ENCODE measurements around the gene DPH3. TPM values are rescaled to one million over a fixed set of nuclear protein-coding genes. Genes with fewer than 3 reads are reported as not detected.

DPH3 gene
- total RNA-seq, 2 donors from 2014 or later = 4.9 TPM

- ATAC-seq (no peak), DNase-seq (no peak)
- intact Hi-C loops (cut with DNase I) = no loop called here
- H3K27me3 ChIP-seq = no peaks in the 10 kb centered on the region
- H3K36me3 ChIP-seq (replicated peaks in 1 of 2; ENCODE audit: insufficient read depth in 1 of 2, low read depth in 2 of 2) = peaks cover 0 to 2% of the 10 kb centered on the region in 2 donors
- no peak for TF ChIP-seq POLR2A (IDR thresholded peaks at IDR 0.05)
- TF ChIP-seq, protein P1, sequence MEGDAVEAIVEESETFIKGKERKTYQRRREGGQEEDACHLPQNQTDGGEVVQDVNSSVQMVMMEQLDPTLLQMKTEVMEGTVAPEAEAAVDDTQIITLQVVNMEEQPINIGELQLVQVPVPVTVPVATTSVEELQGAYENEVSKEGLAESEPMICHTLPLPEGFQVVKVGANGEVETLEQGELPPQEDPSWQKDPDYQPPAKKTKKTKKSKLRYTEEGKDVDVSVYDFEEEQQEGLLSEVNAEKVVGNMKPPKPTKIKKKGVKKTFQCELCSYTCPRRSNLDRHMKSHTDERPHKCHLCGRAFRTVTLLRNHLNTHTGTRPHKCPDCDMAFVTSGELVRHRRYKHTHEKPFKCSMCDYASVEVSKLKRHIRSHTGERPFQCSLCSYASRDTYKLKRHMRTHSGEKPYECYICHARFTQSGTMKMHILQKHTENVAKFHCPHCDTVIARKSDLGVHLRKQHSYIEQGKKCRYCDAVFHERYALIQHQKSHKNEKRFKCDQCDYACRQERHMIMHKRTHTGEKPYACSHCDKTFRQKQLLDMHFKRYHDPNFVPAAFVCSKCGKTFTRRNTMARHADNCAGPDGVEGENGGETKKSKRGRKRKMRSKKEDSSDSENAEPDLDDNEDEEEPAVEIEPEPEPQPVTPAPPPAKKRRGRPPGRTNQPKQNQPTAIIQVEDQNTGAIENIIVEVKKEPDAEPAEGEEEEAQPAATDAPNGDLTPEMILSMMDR (IDR thresholded peaks at IDR 0.05) = no peak
- H3K4me3 ChIP-seq = no peak overlapping the region
- no peaks in the 10 kb centered on the region for H3K4me1 ChIP-seq
- no peak overlapping the region for H3K27ac ChIP-seq
- H3K9me3 ChIP-seq = no peaks in the 10 kb centered on the region
- whole genome bisulfite sequencing, 2 donors = 58 to 75% methylated on average over 2 of the region's 2 CpGs
Measured at GRCh38 chr3:16303037-16303575, 38.4 kb upstream of the DPH3 start.

- TF ChIP-seq POLR2A (IDR thresholded peaks at IDR 0.05) = no peak
- TF ChIP-seq, protein P1 (IDR thresholded peaks at IDR 0.05) = no peak
- H3K27ac ChIP-seq = no peak overlapping the region
- H3K4me1 ChIP-seq = no peaks in the 10 kb centered on the region
- no peaks in the 10 kb centered on the region for H3K27me3 ChIP-seq
- H3K4me3 ChIP-seq = no peak overlapping the region
- H3K36me3 ChIP-seq (replicated peaks in 1 of 2; ENCODE audit: insufficient read depth in 1 of 2, low read depth in 2 of 2) = peaks cover 0 to 2% of the 10 kb centered on the region in 2 donors
- ATAC-seq (no peak), DNase-seq (no peak)
- no peaks in the 10 kb centered on the region for H3K9me3 ChIP-seq
- intact Hi-C loops (cut with DNase I) = no loop called here
- 80 to 85% methylated on average over 6 of the region's 6 CpGs for WGBS, 2 donors
Measured at GRCh38 chr3:16302082-16302631, 37.4 kb upstream of the DPH3 start.

GRCh38 chr3:16301507-16301906, 36.8 kb upstream of the DPH3 start:
- Histone ChIP-seq H3K27ac (no peak overlapping the region), H3K36me3 (replicated peaks in 1 of 2; ENCODE audit: insufficient read depth in 1 of 2, low read depth in 2 of 2) (peaks cover 0 to 2% of the 10 kb centered on the region in 2 donors), H3K4me3 (no peak overlapping the region), H3K4me1 (no peaks in the 10 kb centered on the region), H3K27me3 (no peaks in the 10 kb centered on the region), H3K9me3 (no peaks in the 10 kb centered on the region)
- WGBS, 2 donors = 61 to 68% methylated on average over 6 of the region's 6 CpGs
- TF ChIP-seq POLR2A (IDR thresholded peaks at IDR 0.05) = no peak
- TF ChIP-seq, protein P1 (IDR thresholded peaks at IDR 0.05) = no peak
- intact Hi-C loops (cut with DNase I) = no loop called here
- DNase-seq (no peak), ATAC-seq (no peak)

- DNase-seq (no peak), ATAC-seq (no peak)
- H3K4me3 ChIP-seq = no peak overlapping the region
- H3K4me1 ChIP-seq = no peaks in the 10 kb centered on the region
- H3K9me3 ChIP-seq = no peaks in the 10 kb centered on the region
- WGBS, 2 donors = 95 to 96% methylated on average over 2 of the region's 2 CpGs
- TF ChIP-seq POLR2A (IDR thresholded peaks at IDR 0.05) = no peak
- TF ChIP-seq, protein P1 (IDR thresholded peaks at IDR 0.05) = no peak
- no peaks in the 10 kb centered on the region for H3K27me3 ChIP-seq
- no peak overlapping the region for H3K27ac ChIP-seq
- intact Hi-C loops (cut with DNase I) = no loop called here
- peaks cover 0 to 2% of the 10 kb centered on the region in 2 donors for H3K36me3 ChIP-seq (replicated peaks in 1 of 2; ENCODE audit: insufficient read depth in 1 of 2, low read depth in 2 of 2)
Measured at GRCh38 chr3:16300881-16301359, 36.2 kb upstream of the DPH3 start.

DNA sequence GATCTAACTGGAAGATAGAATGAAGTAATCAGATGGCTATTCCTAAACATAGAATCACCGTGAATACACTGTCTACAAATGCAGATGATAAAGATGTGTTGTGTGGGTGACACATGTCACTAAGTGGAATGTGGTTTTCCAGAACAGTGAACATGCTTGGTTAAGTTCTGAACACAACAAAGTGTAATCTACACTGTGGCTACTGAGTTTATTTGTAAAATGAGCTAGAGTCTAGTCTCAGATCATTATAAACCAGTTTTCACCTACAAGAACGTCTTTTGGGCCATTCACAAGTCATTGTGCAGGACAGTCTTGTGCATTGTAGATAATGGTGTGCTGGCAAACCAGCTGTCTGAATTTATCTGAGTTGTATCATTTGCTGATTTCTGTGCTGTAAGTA, 35.6 kb upstream of the DPH3 start:
- H3K4me3 ChIP-seq = no peak overlapping the region
- WGBS, 2 donors = 81 to 85% methylated on average over 2 of the region's 2 CpGs
- H3K9me3 ChIP-seq = no peaks in the 10 kb centered on the region
- ATAC-seq (no peak), DNase-seq (no peak)
- peaks cover 0 to 2% of the 10 kb centered on the region in 2 donors for H3K36me3 ChIP-seq (replicated peaks in 1 of 2; ENCODE audit: insufficient read depth in 1 of 2, low read depth in 2 of 2)
- intact Hi-C loops (cut with DNase I) = no loop called here
- H3K4me1 ChIP-seq = no peaks in the 10 kb centered on the region
- no peak overlapping the region for H3K27ac ChIP-seq
- H3K27me3 ChIP-seq = no peaks in the 10 kb centered on the region
- TF ChIP-seq POLR2A (IDR thresholded peaks at IDR 0.05) = no peak
- TF ChIP-seq, protein P1 (IDR thresholded peaks at IDR 0.05) = no peak
